M059J (cell line): ENCODE measurements around the gene DNAH11. TPM values are rescaled to one million over a fixed set of nuclear protein-coding genes. Genes with fewer than 3 reads are reported as not detected.

Experiments
- DNase-seq: peaks from one replicate; pipeline ENCODE4 v3.0.0-alpha.2; 2012; ENCODE audit warnings: low read depth
- total RNA-seq: library from RNA; depleted of rRNA; stranded (reverse); fragments of >200 nt; shearing (Covaris generic); gene quantifications from 2 replicates; pipeline ENCODE4 v1.2.3, GENCODE V29; 2014

The DNAH11 gene
- total RNA-seq, 1 experiment from 2014 or later = 7.0 TPM

DNA sequence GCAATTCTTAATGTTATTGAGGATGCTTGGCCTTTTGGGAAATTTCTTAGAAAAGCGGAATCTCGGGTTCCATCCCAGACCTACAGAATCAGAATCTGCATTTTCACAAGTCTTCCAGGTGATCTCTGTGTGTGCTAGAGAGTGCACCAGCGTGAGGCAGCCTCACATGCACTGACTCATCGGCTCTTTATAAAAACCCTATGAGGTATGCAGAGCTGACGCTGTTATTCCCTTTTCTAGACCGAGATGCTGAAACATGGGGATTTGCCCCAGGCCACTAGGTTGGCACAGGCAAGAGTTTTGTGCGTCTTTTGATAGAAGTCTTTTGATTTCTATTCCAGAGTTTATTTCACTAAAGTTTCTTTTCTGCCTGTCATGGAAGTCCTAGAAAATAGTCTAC is 341.7 kb downstream of the DNAH11 start:
- DNase-seq = no peak

- no peak for DNase-seq
These were observed 343.6 kb downstream of the DNAH11 start for GRCh38 chr7:21886396-21886795.

- DNase-seq = no peak
These were observed 344.5 kb downstream of the DNAH11 start for GRCh38 chr7:21887353-21887752.

DNA sequence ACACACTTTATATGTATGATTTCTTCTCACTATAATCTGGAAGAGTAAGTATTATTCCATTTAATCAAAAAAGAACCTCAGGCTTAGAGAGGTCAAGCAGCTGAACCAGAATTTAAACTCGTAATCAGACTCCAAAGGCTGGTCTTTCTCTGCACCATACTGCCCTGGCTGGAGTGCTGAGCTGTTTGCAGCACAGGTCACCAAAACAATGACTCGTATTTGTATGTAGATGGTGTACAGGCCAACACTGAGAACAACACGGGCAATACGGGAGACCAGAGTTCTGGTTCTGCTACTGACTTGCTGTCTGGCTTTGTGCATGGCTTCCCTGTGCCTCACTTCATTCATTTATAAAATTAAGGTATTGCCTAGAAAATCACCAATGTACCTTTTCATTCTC is 344.9 kb downstream of the DNAH11 start:
- no peak for DNase-seq

GRCh38 chr7:21891291-21891690 is 348.5 kb downstream of the DNAH11 start:
- DNase-seq = no peak

GRCh38 chr7:21893401-21893800 is 350.6 kb downstream of the DNAH11 start:
- no peak for DNase-seq

- DNase-seq = no peak
These were observed 355.6 kb downstream of the DNAH11 start for GRCh38 chr7:21898265-21898930.

- DNase-seq = peak; percentile 21
These were observed 359.4 kb downstream of the DNAH11 start for GRCh38 chr7:21902240-21902639.

DNA sequence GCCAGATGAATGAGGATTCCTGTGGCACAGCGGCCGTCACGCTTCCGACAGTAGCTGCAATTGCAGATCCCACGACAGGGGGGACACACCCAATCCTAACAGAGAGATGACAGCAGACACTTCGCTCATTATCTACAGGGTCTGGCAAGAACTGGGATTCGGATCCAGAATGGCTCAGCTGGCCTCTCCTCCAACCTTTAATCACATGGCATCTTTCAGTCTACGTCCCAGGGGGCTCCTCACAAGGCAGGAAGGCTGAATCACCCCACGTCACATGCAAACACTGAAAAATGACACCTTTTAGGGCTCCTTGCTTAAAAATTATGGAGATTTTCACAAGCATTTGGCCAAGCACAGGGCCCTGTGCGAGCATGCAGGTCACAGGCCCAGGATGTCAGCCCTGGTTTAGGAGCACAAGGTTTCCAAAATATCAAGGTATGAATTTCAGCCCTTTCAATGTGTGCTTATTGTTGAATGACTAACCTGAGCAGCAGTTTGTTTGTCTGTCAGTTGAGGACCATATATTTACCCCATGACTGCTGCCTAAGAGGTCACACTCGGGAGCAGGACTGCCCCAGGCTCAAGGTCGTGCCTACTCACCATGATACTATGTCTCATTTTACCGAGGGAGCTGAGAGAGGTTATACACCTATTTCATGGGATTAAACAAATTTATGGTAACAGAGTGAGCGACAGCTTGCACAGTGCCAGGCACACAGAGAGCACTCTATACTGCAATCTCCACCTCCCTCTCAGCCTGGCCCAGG is 360.4 kb downstream of the DNAH11 start:
- no peak for DNase-seq

DNA sequence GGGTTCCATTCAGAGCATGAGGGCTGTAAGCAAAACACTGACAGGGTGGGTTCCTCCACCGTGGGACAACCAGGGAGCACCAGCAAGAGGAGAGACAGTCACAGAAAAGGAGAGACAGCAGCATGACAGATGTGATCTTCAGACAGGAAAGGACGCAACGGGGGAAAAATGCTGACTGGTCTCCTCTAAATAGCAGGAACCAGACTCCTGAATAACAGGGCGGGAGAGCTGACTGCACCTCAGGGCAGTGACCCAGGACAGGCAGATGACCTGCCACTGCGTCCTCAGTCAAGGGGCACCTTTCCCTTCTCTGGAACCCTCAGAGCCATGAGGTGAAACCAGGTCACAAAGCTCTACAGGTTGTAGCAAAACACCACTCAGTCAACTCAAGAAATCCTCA is 365.9 kb downstream of the DNAH11 start:
- DNase-seq = no peak

- no peak for DNase-seq
These were observed 367.4 kb downstream of the DNAH11 start for GRCh38 chr7:21910253-21910652.

DNA sequence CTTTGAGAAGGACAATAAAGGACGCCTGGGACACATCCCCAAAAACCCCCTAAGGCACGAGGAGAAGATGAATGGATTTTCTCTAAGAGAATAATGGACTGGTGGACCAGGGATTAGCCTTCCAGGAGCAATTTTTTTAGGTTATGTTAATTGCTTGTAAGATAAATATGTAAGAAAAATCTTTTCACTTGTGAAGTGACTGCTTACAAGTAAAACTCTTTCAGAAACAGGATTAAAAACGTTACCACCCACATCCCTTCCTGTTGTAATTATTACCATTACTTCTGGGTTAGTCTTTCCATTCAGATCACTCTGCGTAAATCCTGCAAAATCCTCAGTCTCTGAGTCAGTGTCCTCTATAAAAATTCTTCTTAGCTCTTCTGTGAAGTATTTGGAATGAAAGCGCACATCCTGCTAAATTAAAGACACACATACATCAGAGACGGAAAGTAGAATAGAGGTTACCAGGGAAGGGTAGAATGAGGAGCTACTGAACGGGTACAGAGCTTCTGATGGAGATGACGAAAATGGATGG is 368.6 kb downstream of the DNAH11 start:
- DNase-seq = peak; percentile 10

GRCh38 chr7:21912305-21912704 is 369.5 kb downstream of the DNAH11 start:
- no peak for DNase-seq

DNA sequence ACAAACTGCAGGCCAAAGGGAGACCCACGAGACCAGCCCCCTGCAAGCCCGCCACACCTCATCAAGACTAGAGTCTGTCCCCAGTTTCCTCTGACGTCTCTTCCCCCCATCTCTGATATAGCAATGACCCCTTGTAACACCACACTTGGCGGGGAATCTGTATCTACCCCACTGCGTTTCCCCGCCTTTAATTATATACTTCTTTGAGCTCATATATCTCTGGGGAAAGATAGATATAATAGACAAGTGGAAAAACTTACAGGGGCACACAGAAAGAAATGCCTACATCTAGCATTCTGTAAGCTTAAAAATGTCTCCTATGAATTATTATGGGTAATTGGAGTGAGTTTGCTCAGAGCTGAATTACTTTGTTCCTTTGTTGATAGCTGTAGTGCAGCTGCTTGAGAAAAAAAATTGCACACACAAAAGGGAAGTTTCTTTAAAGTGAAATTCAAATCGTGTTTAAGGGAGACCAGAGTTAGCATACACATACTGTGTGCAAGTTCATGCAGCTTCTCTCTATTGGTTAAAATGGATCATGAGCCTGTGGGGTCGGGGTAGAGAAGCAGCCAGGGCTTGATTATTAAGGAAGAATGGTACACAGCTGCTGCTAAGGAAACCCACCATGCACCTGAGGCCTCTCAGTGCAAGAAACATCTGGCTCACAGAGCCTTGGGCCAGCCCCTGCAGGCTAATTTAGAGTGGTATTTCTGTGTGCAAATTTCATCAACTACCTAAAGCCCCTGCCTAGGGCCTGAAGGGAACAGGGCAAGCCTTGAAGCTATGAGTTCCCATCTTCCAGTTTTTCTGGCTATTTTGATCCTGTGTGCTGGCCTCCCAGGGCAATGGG is 370.3 kb downstream of the DNAH11 start:
- no peak for DNase-seq

DNA sequence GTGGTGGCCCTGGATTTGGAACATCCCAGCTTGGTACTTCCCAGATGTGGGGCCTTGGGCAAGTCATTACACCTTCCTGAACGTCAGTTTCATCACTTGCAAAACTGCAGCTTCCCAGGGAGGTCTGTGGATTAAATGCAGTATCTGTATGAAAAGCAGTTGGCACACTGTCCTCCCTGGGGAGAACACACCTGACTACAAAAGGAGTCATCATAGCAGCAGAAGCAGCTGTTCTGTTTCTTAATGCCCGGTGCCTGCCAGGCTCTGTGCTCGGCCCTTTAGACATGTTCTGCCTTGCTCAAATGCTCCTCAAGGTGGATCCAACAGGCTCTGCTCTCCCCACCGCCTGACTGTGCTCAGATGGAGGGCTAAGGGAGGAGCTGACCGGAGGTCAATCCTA is 371.8 kb downstream of the DNAH11 start:
- DNase-seq = no peak

- no peak for DNase-seq
These were observed 372.3 kb downstream of the DNAH11 start for GRCh38 chr7:21915140-21915539.

GRCh38 chr7:21916176-21916575 is 373.3 kb downstream of the DNAH11 start:
- DNase-seq = no peak

DNA sequence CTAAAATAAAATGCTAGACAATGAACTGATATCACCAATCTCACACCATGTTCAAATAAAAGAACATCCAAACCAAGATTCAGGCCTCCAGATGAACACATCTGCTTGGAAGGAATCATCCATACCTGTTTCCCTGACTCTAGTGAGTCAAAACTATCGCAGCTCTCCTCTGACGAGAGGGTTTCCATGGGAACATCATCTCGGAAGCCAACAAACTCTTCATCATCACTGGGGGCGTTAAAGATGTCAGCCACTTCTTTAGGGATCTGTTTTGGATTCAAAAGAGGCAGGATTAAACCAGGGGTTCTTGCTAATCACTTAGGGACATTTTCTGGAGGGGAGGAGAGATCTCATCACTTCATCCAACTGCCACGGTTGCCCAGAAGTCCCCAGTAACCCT is 373.8 kb downstream of the DNAH11 start:
- DNase-seq = no peak

DNA sequence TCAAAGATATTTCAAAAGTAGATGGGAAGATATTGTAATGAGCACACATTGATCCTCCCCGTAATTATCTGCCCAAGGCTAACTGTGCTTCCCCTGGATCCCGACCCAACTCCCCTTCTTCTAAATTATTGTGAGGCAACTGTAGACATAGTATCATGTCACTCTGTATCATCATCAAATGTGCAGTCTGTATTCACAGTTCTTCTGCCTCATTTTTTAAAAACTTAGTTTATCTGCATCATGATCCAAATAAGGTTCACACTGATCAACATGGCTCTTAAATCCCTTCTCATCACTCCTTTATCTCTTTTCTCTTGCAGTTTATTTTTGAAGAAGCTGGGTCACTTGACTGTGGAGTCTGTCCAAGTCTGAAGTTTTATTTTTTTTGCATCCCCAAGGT is 375.4 kb downstream of the DNAH11 start:
- no peak for DNase-seq

DNA sequence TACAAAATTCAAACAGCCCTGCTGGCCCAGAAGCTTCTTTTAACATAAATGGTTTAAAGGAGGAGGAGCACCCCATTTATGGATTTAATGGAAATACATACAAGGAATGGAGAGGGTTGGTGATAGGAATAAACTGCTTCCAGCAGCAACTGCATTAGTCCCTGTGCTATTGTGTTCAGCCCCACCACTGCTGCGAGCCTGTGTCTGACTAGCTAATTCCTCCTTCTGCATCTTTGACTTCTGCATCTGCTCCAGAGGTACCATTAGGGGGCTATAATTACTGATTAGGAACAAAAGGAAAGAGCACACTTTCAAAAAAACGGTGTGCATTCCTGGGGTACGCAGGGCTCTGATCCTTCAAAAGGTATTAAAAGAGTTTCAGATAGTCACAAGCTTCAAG is 378.1 kb downstream of the DNAH11 start:
- DNase-seq = no peak

- no peak for DNase-seq
These were observed 379.8 kb downstream of the DNAH11 start for GRCh38 chr7:21922605-21923004.

GRCh38 chr7:21923658-21924057 is 380.8 kb downstream of the DNAH11 start:
- DNase-seq = peak; percentile 40
